Caco-2 (cell line): ENCODE measurements around the gene AADACL4. TPM values are rescaled to one million over a fixed set of nuclear protein-coding genes. Genes with fewer than 3 reads are reported as not detected.
A peak's percentile ranks its signal among the peaks of the same experiment; 100 is the strongest.
"Not testable (repeated sequence)": the region's sequence is repeated elsewhere in the genome, so short reads cannot be mapped to it uniquely, and the experiment has no call there.

Experiments used
- BruUV-seq: library from RNA; stranded (reverse); fragments of 400-500 nt; replicated peaks from 2 replicates; lab custom pipeline; 2021; lab: Mats Ljungman, UMichigan
- CTCF ChIA-PET: fragments of 300-600 bp; sonication (Branson Sonifier 250); formaldehyde crosslinking; loops from one replicate; lab custom pipeline; 2022; ENCODE audit warnings: antibody characterized with exemption; lab: Charles Lee
- POLR2A ChIA-PET: fragments of 300-600 bp; sonication (Branson Sonifier 250); formaldehyde crosslinking; loops from one replicate; lab custom pipeline; 2022; ENCODE audit warnings: antibody characterized with exemption; lab: Charles Lee
- DNase-seq, 2 experiments: peaks; one replicate each; pipeline versions ENCODE4 v3.0.0 to v3.0.0-alpha.2; 2020 to 2022
- H3K27me3 ChIP-seq: replicated peaks from 2 replicates; pipeline ENCODE4 v1.6.0; 2011; ENCODE audit warnings: low read length; ENCODE audit not compliant: control insufficient read depth, insufficient read depth
- H3K36me3 ChIP-seq: 2 replicates; pipeline ENCODE4 v1.5.1; 2011; ENCODE audit warnings: low read length; ENCODE audit not compliant: control insufficient read depth, insufficient read depth
- H3K4me1 ChIP-seq: fragments of 250-450 bp; sonication (Bioruptor Pico); 2 replicates; pipeline ENCODE4 v1.5.1; 2020; ENCODE audit warnings: mild to moderate bottlenecking
- H3K4me3 ChIP-seq: 2 replicates; pipeline ENCODE4 v1.5.1; 2011; ENCODE audit warnings: low read depth, mild to moderate bottlenecking, control low read depth, low read length
- H3K9me3 ChIP-seq: fragments of 250-450 bp; sonication (Bioruptor Pico); 2 replicates; pipeline ENCODE4 v1.5.1; 2020; ENCODE audit warnings: mild to moderate bottlenecking, moderate library complexity
- H3K27ac Mint-ChIP-seq: one replicate; pipeline ENCODE4 v1.8.0; 2022; ENCODE audit warnings: mixed read lengths; ENCODE audit not compliant: unreplicated experiment
- H3K27me3 Mint-ChIP-seq: one replicate; pipeline ENCODE4 v1.8.0; 2022; ENCODE audit warnings: mixed read lengths; ENCODE audit not compliant: insufficient read depth, unreplicated experiment
- H3K36me3 Mint-ChIP-seq: one replicate; pipeline ENCODE4 v1.8.0; 2022; ENCODE audit warnings: mild to moderate bottlenecking, mixed read lengths; ENCODE audit not compliant: insufficient read depth, unreplicated experiment
- H3K4me1 Mint-ChIP-seq: one replicate; pipeline ENCODE4 v1.8.0; 2022; ENCODE audit warnings: low read depth, mixed read lengths; ENCODE audit not compliant: unreplicated experiment
- H3K4me3 Mint-ChIP-seq: one replicate; pipeline ENCODE4 v1.8.0; 2022; ENCODE audit warnings: mild to moderate bottlenecking, moderate library complexity, mixed read lengths; ENCODE audit not compliant: unreplicated experiment
- H3K9me3 Mint-ChIP-seq: one replicate; pipeline ENCODE4 v1.8.0; 2022; ENCODE audit warnings: mixed read lengths; ENCODE audit not compliant: unreplicated experiment
- CTCF ChIP-seq, 2 experiments: fragments of 200-600 bp in 1 of 2; IDR thresholded peaks; 1 replicate in 1 of 2; 2 replicates in 1 of 2; pipeline versions ENCODE4 v1.5.1 to v1.8.0; 2011 to 2022; ENCODE audit warnings: antibody characterized with exemption in 1 of 2, control low read depth in 1 of 2, inconsistent platforms in 1 of 2, low read depth in 1 of 2, low read length in 1 of 2, mild to moderate bottlenecking in 1 of 2, moderate library complexity in 1 of 2; ENCODE audit not compliant: insufficient read depth in 1 of 2, severe bottlenecking in 1 of 2, unreplicated experiment in 1 of 2
- intact Hi-C: fragments of 100-400 bp; cut with micrococcal nuclease; formaldehyde crosslinking; loops from one replicate; pipeline ENCODE4 v1.10.0; 2022; ENCODE audit not compliant: unreplicated experiment
- total RNA-seq: library from RNA; stranded (reverse); gene quantifications from 2 replicates; pipeline ENCODE4 v1.2.3, GENCODE V29; 2022

The AADACL4 gene
- total RNA-seq, 1 experiment from 2014 or later: not detected

- ChIA-PET POLR2A (no interaction called here), CTCF (no interaction called here)
- BruUV-seq: no TSS peak
- no peak for TF ChIP-seq CTCF (IDR thresholded peaks at IDR 0.05; ENCODE audit: insufficient read depth in 1 of 2, low read depth in 1 of 2, low read length in 1 of 2, severe bottlenecking in 1 of 2, unreplicated experiment in 1 of 2)
- Mint-ChIP-seq H3K27ac (no peak overlapping the region), H3K36me3 (peaks cover 18% of the 10 kb centered on the region), H3K9me3 (peaks cover 37% of the 10 kb centered on the region), H3K4me1 (peaks cover 15% of the 10 kb centered on the region), H3K4me3 (no peak overlapping the region), H3K27me3 (no peaks in the 10 kb centered on the region)
- Histone ChIP-seq H3K27me3 (no peaks in the 10 kb centered on the region), H3K4me3 (no peak overlapping the region), H3K9me3 (peaks cover 30% of the 10 kb centered on the region), H3K4me1 (peaks cover 18% of the 10 kb centered on the region), H3K36me3 (no peaks in the 10 kb centered on the region; the same call in none of the 2 replicates)
- no peak for DNase-seq
- intact Hi-C loops: loop anchor here (5.0 kb wide), 1 partner anchor 384 kb away; no protein-coding TSS in a partner anchor
Measured at GRCh38 chr1:12656575-12656974, 12.7 kb downstream of the AADACL4 start.

GRCh38 chr1:12657060-12657884 is 13.4 kb downstream of the AADACL4 start:
- H3K9me3 Mint-ChIP-seq: peaks cover 30% of the 10 kb centered on the region

GRCh38 chr1:12657885-12658512 is 14.1 kb downstream of the AADACL4 start:
- intact Hi-C loops: loop anchor here (5.0 kb wide), 1 partner anchor 386 kb away; no protein-coding TSS in a partner anchor
- BruUV-seq: not testable (repeated sequence)
- CTCF ChIA-PET: interaction anchor here (0.9 to 1.8 kb wide), 5 partner anchors 39 to 256 kb away, joined by 3 to 8 read pairs (median 3); no protein-coding TSS in a partner anchor

More at GRCh38 chr1:12657060-12657884, 13.4 kb downstream of the AADACL4 start:
- no peak for TF ChIP-seq CTCF (IDR thresholded peaks at IDR 0.05; ENCODE audit: insufficient read depth in 1 of 2, low read depth in 1 of 2, low read length in 1 of 2, severe bottlenecking in 1 of 2, unreplicated experiment in 1 of 2)
- BruUV-seq: no TSS peak
- Mint-ChIP-seq H3K27me3 (no peaks in the 10 kb centered on the region), H3K4me3 (no peak overlapping the region), H3K36me3 (peaks cover 11% of the 10 kb centered on the region), H3K27ac (peak overlapping the region; percentile 74), H3K4me1 (peaks cover 15% of the 10 kb centered on the region)
- Histone ChIP-seq H3K4me1 (peaks cover 18% of the 10 kb centered on the region), H3K36me3 (no peaks in the 10 kb centered on the region; the same call in none of the 2 replicates), H3K27me3 (no peaks in the 10 kb centered on the region), H3K4me3 (no peak overlapping the region), H3K9me3 (peaks cover 27% of the 10 kb centered on the region)
- ChIA-PET POLR2A (no interaction called here), CTCF (interaction anchor here (0.9 to 1.5 kb wide), 2 partner anchors 38 to 49 kb away, joined by 3 read pairs; no protein-coding TSS in a partner anchor)
- intact Hi-C loops: loop anchor here (5.0 kb wide), 1 partner anchor 385 kb away; no protein-coding TSS in a partner anchor
- DNase-seq: no peak

More at GRCh38 chr1:12657885-12658512, 14.1 kb downstream of the AADACL4 start:
- H3K4me3 Mint-ChIP-seq, H3K27me3 Mint-ChIP-seq, POLR2A ChIA-PET, DNase-seq, H3K36me3 ChIP-seq, H3K27me3 ChIP-seq, H3K4me3 ChIP-seq: not testable (repeated sequence)
- H3K36me3 Mint-ChIP-seq: peaks cover 10% of the 10 kb centered on the region
- peaks cover 12% of the 10 kb centered on the region for H3K4me1 Mint-ChIP-seq
- Histone ChIP-seq H3K9me3 (peaks cover 20% of the 10 kb centered on the region), H3K4me1 (peaks cover 18% of the 10 kb centered on the region)
- peak overlapping the region; percentile 74 for H3K27ac Mint-ChIP-seq
- H3K9me3 Mint-ChIP-seq: peaks cover 26% of the 10 kb centered on the region
